ENCODE results near the gene RHBDD2. TPM values are rescaled to one million over a fixed set of nuclear protein-coding genes. Genes with fewer than 3 reads are reported as not detected.

RHBDD2 gene
- 33.3 and 34.5 TPM in 2 replicates for total RNA-seq

DNA sequence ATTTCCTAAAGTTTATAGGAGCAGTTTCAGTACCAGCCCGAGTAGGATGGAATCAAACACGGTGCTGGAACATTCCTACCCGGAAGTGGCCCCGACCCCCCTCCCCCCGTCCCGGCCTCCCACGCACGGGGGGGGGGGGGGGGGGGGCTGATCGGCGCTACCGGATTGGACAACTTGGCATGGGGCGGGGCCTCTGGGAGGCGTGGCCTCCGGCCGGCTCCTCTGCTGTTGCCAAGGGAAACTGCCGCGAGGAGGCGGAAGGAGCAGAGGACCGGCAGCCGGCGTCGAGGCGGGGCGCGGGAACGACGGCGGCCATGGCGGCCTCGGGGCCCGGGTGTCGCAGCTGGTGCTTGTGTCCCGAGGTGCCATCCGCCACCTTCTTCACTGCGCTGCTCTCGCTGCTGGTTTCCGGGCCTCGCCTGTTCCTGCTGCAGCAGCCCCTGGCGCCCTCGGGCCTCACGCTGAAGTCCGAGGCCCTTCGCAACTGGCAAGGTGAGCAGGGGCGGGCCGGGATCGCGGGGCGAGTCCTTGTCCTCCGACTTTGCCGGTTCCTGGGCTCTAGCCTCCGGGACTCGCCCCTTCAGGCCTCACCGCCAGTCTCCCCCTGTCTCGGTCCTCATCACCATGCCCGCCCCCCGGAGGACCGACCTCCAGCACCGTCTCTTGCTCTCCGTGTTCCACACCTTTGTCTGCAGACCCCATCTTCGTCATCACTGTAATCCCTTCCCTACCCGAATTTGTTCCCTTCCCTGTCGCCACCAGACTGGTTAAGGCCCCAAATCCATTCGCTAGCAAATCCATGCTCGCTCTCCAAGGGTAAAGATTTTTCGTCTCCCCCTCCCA, at the start of gene RHBDD2:
RHBDD2 (plus strand) TSS at position 266 of the 843 bp plus-strand sequence; CDS start at position 315, 49 bp downstream.

DNA sequence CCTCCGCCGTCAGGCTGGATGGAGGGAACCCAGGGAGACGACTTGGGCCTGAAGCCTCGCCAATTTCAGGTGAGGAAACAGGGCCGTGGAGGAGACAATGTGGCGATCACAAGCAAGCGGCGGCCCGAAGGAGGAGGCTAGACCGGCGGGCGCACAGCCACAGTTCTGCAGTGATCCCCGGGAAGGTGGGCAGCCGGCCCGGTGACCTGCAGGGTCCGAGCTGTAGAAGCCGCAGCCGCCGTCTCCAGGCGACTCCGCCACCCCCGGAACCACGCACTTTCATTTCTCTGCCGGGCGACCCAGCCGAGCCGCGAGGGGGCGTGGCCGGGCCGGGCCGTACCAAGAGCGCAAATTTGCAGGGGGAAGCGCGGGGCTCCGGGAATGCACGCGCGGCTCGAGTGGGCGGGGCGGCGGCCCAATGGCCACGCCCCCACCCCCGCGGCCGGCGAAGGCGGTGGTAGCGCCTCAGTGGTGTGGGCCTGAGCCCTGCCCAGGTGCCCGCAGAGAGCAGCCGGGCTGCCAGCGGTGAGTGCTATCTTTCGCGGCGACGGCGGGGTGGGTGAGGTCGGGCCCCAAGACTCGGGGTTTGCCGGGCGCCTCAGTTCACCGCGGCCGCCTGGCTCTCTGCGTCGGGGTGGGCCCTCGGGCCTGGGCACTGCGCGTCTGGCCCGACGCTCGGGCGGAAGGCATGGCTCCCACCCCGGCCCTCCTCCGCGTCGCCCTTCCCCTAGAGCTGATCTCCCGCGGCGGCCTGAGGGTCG, 36.0 kb downstream of the RHBDD2 start, which contains the start of gene POR:
POR (plus strand) TSS at position 501 of the 761 bp plus-strand sequence. CDS start 38,847 bp downstream, outside the sequence.

Other genes starting within 250 kb of the RHBDD2 start
- gene HIP1, start 140.1 kb upstream of the RHBDD2 start, total RNA-seq: 14.0 and 15.0 TPM in 2 replicates
- gene CCL26, start 106.8 kb upstream of the RHBDD2 start, total RNA-seq: 1.7 and 1.9 TPM in 2 replicates
- not detected in 2 replicates for gene CCL24, start 65.2 kb upstream of the RHBDD2 start, total RNA-seq
- 66.7 and 71.5 TPM in 2 replicates for gene POR, start 36.1 kb downstream of the RHBDD2 start, total RNA-seq
- 13.8 and 14.9 TPM in 2 replicates for gene TMEM120A, start 115.6 kb downstream of the RHBDD2 start, total RNA-seq
- 60.8 and 73.5 TPM in 2 replicates for gene STYXL1, start 169.0 kb downstream of the RHBDD2 start, total RNA-seq
- 163 and 179 TPM in 2 replicates for gene MDH2, start 169.1 kb downstream of the RHBDD2 start, total RNA-seq

Measured in bronchus fibroblast of lung (primary cell).